Measurements from ENCODE around the gene CORO1C.
A peak's percentile ranks its signal among the peaks of the same experiment; 100 is the strongest.

The CORO1C gene

DNA sequence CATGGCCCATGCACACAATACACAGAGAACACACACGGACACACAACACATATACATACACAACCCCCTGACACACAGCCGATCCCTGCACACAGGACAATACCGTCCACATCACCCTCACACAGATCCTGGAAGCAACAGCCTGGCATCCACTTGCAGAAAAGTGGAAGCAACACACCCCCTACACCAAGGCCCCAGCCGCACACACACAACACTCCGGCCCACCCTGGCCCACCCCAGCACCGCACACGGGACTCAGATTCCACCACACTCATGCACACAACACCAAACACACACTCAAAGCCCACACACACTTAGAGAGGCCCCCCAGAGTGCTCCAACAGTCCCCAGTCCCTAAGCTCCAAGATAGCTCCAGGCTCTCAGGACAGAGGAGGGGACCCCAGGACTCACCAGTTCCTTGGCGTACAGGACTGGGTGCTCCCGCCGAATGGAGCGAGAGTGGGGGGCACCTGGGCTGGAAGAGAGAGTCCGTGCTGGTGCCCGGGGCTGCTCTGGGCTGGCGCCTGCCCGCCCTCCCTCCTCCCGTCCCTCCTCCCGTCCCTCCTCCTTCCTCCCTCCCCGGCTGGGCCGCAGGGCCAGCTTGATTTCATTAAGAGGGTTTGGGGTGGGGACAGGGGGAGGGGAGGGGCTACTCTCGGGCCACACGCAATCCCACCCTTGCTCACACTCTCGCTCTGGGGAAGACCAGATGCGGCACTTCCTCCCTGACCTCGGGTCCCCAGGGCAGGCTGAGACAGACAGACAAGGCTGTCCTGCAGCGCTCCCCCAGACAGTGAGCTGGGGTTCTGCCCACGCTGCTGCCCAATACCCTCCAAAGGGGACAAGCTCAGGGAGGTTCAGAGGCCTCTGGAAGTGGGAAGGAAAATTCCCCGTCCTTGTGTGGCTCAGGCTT is 133.5 kb downstream of the CORO1C start, which contains the start of gene TMEM119:
TSS of gene TMEM119 (minus strand) at position 526 of the 913 bp plus-strand sequence. CDS start 5,701 bp downstream, outside the sequence.
- DNase-seq = peak; percentile 19

DNA sequence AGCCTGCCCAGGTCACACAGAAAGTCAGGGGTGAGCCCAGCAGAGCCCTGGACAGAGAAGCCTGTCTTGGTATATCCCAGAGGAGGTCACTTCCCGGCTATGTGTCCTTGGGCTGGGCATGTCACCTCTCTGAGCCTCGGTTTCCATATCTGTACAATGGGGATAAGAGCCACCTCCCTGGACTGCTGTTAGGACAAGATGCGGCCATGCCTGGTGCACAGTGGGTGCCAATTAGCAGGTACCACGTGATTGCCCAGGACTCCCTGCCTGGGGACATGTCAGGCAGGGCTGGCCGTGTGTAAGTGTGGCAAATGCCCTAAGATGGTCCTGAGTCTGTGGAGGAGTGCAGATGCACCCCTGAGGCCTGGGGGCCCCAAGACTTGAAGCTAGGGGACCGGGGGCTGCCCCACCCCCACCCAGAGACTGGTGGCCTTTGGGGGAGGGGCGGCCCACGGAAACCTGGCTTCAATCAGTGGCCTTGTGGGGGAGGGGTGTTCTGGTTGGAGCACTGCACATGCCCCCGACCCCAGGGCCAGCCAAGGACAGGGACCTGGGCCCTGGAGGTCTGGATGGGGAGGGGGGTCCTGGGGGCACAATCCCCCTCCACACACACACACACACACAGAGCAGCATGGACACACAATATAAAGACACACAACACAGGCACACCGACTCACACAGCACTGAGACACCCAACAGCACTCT is 134.3 kb downstream of the CORO1C start:
- no peak for DNase-seq

DNA sequence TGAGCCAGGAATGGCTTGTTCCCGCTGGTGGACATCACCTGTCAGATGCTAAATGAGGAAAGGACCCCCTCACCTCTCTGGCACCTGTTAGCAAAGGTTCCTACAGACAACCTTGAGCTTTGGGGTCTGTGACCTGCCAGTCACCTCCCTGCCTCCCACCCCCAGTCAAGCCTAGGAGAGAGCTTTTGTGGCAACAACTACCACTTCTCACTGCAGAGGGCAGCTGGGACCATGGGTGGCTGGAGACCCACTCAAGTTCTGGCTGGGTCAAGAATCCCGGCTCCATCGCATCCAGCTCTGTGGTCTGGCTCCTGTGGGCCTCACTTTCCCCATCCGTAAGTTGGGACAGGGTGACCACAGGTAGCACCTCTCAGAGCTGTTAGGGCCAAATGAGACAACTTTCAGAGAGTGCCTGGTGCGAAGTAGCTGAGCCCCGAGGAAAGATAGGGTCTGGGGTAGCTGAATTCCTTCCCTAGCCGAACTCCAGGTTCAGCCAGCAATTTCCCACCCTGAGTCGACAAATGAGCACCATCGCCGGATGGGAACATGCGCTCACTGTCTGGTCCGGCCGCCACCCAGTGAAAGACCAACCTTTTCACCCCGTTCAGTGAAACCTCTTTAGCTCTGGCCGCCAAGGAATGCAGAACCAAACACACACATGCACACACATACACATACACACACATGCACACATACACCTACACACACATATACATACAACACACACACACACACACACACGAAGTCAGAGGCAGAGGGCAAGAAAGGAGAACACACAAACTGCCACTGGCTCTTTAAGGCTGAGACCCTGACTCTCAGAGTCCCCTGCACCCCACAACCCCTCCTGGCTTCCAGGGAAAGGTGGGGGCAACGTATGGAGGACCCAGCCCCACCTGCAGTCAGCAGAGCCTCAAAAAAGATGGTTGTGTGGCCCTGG is 135.3 kb downstream of the CORO1C start:
- DNase-seq = no peak
